GM19035 (cell line): Measurements from ENCODE around the gene NKX6-2.

Source experiments
- ATAC-seq: cut with Tn5 transposase; IDR thresholded peaks from one replicate; pipeline ENCODE4 v1.9.1; 2021; ENCODE audit not compliant: unreplicated experiment

NKX6-2 gene

DNA sequence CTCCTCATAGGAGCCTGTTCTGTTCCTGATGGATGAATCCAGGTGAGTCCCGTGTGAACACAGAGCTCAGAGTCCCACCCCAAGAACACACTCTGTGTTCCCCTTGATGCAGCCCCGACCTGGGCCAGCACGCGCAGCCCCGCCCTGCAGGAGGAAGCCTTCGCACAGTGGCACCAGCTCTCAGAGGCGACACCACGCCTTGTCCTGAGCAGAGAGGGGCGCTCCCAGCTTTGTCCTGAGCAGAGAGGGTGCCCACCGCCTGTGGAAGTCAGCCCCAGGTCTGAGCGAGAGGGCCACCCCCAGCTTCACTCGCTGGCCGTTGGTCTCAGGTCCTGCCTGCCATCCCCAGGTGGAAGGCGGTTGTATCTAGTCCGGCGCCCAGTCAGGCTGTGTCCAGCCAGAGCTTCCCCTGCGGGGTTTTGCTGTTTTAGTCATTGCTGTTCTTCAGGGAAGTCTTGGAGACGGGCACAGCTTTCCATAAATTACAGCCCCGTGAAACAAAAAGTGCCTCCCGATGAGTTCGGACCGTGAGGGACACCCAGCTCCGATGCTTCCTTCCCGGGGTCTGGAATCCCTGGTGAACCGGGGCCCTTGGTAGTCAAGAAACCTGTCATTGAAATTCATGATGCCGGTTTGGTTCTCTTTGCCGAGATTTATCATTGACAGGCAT, 43.6 kb downstream of the NKX6-2 start:
- ATAC-seq, result no peak

DNA sequence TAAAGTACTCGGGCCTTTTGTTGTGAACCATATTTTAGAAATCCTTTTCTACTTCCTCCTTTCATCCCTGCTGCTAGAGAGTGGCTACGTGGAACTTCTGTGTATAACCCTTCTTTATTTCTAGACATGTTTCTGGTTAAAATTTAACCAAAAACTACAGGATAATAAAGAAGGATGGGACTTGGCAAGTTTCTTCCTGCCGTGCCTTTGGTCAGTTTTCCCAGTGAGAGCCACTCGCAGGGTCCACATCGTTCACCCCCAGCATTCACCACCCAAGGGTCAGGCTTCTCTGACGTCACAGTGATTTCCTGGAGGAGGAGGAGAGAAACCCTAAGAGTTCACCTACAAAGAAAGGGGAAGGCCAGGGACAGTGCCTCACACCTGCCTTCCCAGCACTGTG, 45.4 kb downstream of the NKX6-2 start:
- ATAC-seq, result no peak

DNA sequence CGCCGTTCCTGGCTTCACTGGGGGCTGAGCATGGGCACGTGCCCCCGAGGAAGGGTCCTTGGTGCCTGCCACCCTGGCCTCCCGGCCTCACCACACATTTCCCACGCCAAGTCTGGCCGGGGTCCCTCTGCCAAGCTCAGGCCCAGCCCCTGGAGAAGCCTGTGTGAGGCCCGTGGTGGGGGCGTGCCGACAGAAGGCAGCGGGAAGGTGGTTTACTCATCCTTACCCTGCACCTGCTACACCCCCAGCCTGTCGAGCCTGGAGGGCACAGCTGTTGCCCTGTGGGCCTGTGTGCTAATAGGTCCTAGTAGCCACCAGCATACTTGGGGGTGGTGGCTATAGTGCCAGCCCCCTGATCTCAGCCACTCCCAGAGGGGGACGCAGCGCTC, 46.7 kb downstream of the NKX6-2 start:
- ATAC-seq, result no peak

DNA sequence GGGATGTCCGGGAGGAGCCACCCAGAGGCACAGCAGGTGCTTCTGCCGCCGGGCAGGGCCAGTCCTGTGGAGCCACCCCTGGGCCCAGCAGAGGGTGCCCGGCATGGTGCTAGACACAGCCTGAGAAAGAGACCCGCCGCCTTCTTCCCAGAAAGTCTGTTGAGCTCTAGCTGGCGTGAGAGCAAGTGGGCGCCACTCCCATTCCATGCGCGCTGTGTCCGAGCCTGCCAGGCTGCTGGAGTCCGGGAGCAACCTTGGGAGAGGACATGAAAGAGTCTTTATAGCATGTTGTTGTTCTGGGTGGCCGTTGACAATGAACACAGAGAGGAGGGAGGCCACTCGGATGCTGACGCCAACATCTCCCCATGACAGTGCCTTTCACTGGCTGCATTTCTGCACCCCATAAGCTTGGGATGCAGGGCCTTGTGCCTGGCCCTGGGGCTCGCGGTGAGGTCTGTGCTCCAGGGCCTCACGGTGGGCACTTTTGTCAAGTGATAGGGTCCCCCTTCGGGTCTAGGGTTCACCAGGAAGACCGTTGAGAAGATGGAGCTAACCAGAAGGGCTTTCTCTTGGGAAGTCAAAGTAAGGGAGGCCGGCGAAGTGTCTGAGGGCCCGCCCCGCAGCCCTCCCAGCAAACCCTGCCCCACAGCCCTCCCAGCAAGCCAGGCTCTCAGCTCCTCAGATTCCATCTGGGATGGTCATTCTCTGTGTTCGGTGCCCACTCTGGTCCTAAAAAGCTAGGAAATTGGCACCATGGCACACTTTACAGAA, 47.3 kb downstream of the NKX6-2 start:
- ATAC-seq, result no peak

DNA sequence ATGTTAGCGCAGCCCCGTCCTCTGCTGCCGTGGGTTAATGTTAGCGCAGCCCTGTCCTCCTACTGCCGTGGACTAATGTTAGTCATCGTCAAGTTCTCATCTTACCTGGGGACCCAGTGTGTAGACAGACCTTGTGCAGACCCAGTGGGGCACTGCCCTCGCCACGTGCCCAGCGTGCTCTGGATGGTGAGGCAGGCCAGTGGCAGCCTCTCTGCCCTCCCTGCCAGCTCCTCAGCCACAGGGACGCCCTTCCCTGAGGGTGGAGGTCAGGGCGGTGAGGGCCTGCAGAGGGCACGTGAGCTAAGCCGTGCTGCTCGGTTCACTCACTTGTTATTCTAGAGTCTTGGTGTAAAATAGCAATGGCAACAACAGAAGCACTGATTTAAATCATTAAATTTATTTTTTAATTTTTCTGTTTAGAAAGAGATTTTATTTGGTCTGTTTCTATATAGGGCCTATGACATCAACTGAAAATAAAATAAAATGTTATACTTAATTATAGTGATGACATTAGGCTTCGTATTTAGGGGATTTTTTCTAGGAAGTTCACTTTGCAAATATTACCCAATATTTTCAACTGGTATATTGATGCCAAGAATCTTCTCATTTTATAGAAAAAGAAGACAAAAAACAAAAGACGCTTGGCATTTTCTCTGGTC, 48.4 kb downstream of the NKX6-2 start:
- no peak for ATAC-seq

DNA sequence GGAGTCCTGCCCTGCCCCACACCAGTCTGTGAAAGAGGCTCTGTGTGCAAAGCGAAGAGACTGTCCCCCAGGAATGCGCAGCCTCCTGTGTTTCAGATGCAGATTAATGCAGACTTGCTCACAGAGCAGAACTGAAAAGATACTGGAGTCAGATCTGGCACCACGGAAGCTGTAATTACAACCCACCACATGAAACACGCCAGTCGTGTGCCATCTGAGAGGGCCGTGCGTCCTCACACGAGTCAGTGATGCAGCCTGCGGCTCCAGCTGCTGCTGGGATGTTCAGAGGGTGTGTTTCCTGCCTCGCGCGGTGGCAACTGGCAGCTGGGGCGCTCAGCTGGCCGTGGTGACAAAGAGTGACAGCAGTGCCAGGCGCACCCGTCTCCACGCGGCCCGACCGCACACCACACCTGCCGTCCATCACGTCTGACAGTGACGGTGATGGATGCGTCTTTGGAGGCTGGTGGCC, 50.0 kb downstream of the NKX6-2 start:
- ATAC-seq, result no peak

DNA sequence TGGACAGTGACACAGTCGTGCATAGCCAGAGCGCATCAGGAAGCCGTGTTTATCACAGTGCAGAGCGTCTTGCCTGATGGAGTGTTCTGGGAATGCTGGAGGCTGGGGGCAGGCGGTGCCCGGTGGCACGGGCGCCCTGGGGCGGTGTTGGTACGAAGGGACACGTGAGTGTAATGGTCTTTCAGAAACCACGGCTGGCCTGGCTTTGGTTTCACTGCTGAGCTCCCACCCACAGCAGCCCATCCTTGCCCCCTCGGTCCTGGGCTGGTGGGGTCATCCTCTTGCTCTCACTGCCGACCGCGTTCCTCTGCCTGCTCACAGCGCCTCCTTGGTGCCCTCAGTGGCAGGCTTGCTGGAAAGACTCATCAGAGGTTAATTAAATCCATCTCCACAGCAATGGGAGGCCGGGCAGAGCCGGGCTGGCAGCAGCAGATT, 50.6 kb downstream of the NKX6-2 start:
- no peak for ATAC-seq

DNA sequence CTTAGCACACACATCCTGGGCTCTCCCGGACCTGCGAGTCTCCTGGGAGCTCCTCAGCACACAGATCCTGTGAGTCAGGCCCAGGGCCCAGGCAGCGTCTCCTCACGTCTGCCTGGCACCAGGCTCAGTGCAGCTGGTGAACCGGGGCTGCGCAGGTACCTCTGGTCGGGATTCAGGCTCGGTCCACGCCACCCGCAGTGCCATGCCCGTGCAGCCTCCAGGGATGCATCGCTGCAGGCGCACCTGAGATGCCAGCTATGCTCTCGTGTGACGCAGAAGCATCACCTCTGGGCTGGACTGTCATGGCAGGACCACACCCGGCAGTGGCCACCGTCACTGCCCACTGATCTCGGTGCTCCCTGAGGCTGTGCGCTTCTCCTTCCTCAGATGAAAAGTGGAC, 52.0 kb downstream of the NKX6-2 start:
- ATAC-seq, result no peak
